Amygdala (tissue), 56 donors: Measurements from ENCODE around the gene KCNK7.
"Not testable (repeated sequence)": the region's sequence is repeated elsewhere in the genome, so short reads cannot be mapped to it uniquely, and the experiment has no call there.

Experiments
- DNase-seq, 56 donors: peaks; one replicate each; lab custom pipeline; 2025; lab: John Stamatoyannopoulos, UW

The KCNK7 gene, protein sequence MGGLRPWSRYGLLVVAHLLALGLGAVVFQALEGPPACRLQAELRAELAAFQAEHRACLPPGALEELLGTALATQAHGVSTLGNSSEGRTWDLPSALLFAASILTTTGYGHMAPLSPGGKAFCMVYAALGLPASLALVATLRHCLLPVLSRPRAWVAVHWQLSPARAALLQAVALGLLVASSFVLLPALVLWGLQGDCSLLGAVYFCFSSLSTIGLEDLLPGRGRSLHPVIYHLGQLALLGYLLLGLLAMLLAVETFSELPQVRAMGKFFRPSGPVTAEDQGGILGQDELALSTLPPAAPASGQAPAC

DNA sequence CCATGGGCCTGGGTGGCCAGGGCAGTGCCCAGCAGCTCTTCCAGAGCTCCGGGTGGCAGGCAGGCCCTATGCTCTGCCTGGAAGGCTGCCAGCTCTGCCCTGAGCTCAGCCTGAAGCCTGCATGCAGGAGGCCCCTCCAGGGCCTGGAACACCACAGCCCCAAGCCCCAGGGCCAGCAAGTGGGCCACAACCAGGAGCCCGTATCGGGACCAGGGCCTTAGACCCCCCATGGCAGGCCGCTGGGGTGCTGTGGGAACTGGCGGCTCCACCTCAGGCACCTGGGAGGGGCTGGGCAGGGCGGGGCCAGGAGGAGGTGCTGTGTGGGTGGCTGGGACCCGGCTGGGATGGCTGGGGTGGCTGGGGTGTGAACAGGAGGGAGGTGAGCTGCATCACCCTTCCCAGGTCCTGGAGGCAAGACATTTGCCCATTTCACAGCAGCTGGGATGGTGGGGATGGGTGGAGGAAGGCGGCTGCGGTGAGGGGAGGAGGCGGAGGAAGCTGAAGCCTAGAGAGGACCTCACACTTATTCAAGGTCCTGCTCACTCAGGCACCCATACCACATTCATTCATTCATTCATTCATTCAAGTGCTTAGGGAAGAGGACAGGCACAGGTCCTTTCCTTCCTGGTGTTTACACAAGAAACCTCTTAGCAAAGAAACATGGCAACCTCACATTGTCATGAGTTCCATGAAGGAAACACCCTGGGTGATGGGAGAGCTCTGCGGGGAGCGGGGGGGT is at the start of gene KCNK7:
Gene KCNK7, minus strand, starts transcription at position 258 of the 739 bp plus-strand sequence. Its CDS starts 28 bp downstream, at position 230.
- DNase-seq, result no peak

DNA sequence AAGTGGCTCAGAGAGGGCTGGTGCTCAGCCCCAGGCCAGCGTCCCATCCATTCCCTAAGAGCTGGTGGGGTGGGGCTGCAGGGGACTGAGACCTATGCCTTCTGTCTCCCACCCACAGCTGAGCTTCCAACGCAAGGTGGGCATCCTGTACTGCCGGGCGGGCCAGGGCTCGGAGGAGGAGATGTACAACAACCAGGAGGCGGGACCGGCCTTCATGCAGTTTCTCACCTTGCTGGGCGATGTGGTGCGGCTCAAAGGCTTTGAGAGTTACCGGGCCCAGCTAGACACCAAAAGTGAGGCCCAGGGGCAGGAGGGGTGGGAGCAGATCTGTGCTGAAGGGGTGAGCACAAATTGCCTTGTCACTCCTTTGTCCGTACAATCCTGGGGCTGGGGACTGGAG is 49.2 kb upstream of the KCNK7 start:
- DNase-seq, result no peak

- no peak for DNase-seq
These were observed 48.4 kb upstream of the KCNK7 start for GRCh38 chr11:65643971-65644370.

DNA sequence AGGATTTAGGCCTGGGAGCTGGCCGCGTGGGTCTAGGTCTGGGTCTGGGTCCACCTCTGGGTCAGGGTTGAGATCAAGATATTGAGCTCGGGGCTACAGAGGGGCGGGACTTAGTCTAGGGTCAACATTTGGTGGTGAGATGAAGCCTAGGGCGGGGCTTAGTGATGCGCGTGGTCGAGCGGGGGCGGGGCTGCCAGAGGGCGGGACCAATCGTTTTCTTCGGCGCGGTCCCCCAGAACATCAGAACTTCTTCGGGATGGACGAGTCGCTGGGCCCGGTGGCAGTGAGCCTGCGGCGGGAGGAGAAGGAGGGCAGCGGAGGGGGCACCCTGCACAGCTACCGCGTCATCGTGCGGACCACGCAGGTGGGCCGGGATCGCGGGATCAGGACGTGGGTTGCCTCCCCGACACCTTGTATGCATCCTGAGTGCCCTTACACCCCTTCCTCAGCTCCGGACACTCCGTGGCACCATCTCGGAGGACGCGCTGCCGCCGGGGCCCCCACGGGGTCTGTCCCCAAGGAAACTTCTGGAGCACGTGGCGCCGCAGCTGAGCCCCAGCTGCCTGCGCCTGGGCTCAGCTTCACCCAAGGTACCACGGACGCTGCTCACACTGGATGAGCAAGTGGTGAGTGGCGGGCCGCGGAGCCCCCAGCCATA is 46.5 kb upstream of the KCNK7 start:
- peak in 4 of 56 donors; percentile 10 to 32 (median 23) for DNase-seq

DNA sequence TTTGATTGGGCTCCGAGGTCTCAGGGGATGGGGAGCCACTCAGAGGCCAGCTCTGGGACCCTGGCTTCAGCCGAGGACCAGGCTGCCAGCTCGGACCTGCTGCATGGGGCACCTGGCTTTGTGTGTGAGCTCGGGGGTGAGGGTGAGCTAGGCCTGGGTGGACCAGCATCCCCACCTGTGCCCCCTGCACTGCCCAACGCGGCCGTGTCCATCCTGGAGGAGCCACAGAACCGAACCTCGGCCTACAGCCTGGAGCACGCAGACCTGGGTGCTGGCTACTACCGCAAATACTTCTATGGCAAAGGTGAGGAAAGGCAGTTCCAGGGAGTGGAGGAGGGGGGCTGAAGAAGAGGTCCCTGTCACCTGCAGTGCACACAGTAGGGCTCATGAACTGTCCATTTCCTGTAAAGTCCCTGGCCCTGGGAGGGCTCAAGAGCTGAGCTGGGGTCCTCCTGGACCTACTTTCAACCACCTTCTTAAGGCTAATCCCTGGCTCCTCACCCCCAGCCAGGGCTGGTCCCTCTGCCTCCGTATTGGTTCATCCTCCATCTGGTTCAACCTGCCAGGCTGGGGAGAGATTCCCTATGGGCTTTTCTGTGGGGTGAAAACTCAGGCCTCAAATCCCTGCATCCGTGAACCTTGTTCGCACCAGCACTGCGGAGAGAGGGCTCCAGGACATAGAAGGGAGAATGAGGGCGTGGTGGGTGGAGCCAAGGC is 45.9 kb upstream of the KCNK7 start:
- DNase-seq, result no peak

DNA sequence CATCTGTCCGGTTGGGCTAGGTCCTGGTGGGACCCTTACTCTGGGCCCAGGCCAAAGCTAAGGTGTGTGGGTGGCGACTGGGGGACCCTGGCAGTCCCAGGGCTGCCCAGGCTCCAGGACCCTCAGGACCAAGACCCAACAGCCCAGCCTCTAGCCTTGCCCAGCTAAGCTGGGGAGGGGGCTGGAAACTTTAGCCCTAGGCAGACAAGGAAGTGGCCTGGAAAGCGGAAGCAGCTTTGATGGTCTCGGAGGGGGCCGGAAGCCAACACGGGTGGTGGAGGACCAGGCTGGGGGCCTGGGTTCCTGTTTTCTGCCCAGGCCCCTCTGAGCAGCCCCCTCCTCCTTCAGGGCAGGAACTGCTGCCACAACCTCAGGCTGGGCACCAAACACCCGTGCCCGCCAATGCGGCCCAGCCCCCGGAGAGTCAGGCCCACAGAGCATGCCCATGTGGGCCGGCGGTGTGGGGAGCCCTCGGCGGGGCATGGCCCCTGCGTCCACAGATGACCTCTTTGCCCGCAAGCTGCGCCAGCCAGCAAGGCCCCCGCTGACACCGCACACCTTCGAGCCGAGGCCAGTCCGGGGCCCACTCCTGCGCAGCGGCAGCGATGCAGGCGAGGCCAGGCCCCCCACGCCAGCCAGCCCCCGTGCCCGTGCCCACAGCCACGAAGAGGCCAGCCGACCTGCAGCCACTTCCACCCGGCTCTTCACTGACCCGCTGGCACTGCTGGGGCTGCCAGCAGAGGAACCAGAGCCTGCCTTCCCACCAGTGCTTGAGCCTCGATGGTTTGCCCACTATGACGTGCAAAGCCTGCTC is 45.1 kb upstream of the KCNK7 start:
- DNase-seq, result peak in 31 of 56 donors; percentile 9 to 70 (median 39)

GRCh38 chr11:65639623-65640482 is 44.3 kb upstream of the KCNK7 start:
- DNase-seq, result peak in 16 of 56 donors; percentile 2 to 66 (median 43)

GRCh38 chr11:65639228-65639597 is 43.6 kb upstream of the KCNK7 start:
- not testable (repeated sequence) for DNase-seq

GRCh38 chr11:65637794-65638419 is 42.3 kb upstream of the KCNK7 start, which contains the start of gene SIPA1:
Gene SIPA1, plus strand, starts transcription at chr11:65638101. Its CDS starts 2,821 bp downstream, at chr11:65640922.
- DNase-seq, result peak in 40 of 56 donors; percentile 8 to 77 (median 40)

DNA sequence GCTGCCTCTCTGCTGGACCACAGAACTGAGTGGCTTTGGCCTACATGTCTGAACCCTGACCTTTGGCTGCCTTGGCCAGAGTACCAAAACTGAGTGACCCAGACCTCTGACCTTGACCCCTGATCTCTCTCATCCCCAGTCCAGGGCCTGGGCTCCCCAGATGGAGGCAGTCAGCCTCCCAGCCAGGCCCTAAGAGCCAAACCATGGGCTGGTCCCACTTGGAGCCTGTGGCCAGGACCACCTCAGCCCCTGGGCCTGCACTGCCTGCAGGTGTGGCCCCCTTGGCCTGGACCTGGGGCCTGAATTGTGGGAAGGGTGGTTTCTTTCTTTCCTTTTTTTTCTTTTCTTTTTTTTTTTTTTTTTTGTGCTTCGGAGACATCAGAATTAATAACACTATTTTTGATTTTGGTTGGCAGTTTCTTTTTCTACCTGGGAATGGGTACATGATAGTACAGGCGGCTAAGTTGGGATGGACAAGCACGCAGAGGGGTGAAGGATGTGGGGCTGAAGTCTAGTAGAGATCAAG is 41.5 kb upstream of the KCNK7 start:
- no peak for DNase-seq

DNA sequence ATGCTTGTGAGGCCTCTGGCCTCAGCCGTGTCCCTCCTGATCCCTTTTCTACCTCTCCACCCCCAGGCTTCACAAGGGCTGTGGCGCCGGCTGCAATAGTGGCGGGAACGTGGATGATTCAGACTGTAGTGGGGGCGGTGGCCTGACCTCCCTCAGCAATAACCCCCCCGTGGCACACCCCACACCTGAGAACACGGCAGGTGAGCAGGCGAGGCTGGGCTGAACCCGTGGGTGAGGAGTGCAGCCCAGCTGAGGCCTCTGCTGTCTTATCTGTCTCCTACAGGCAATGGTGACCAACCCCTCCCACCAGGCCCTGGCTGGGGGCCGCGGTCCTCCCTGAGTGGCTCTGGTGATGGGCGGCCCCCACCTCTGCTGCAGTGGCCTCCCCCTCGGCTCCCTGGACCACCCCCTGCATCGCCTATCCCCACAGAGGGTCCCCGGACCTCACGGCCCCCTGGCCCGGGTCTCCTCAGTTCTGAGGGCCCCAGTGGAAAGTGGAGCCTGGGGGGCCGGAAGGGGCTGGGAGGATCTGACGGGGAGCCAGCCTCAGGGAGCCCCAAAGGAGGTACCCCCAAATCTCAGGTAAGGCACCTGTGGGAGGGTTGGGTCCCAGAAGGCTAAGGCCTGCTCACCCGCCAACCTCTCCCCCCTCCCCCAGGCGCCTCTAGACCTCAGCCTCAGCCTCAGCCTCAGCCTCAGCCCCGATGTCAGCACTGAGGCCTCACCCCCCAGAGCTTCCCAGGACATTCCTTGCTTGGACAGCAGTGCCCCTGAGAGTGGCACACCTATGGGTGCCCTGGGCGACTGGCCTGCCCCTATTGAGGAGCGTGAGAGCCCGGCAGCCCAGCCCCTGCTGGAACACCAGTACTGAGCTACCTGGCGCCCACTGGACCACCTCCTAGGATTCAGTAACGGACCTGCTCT is 40.8 kb upstream of the KCNK7 start:
- DNase-seq, result no peak

- DNase-seq, result no peak
These were observed 39.5 kb upstream of the KCNK7 start for GRCh38 chr11:65634905-65635731.

DNA sequence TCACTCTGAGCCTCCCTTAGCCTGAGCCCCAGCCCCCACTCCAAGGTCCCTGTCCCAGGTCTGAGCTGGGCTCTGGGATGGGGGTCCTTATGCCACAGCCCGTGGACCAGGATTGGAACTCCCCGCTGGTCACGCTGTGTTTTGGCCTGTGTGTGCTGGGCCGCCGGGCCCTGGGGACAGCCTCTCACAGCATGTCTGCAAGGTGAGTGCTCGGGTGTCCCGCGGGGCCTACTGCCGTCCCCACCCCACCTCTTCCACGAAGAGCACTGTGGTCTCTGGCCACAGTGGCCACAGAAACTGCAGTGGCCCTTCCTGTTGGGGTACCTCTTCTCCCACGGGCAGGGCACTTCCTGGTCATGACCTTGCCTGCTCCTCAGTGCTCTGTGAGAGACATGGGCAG is 38.8 kb upstream of the KCNK7 start:
- DNase-seq, result no peak

DNA sequence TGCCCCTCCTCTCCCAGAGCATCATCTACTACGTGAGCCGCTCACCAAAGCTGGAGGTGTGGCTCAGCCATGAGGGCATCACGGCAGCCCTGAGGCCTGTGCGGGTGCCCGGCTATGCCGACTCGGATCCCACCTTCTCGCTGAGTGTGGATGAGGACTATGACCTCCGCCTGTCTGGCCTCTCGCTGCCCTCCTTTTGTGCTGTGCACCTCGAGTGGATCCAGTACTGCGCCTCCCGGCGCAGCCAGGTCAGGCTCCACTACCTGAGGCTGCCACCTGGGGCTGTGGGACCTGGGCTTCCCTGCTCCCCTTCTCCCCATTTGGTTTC is 38.5 kb upstream of the KCNK7 start:
- DNase-seq, result no peak

GRCh38 chr11:65633390-65634108 is 37.9 kb upstream of the KCNK7 start:
- no peak for DNase-seq

DNA sequence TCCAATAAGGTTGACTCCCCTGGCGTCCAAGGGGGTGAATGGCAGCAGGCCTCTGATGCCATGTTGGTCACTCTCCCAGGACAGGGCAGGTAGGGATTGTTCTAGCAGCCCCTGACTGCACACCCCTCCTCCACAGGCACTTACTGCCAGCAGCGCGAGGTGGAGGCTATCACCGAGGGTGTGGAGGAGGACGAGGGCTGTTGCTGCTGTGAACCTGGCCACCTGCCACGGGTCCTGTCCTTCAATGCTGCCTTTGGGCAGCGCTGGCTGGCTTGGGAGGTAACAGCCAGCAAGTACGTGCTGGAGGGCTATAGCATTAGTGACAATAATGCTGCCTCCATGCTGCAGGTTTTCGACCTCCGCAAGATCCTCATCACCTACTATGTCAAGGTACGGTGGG is 34.6 kb upstream of the KCNK7 start:
- no peak for DNase-seq
